ENCODE results near the gene C3orf85.
A peak's percentile ranks its signal among the peaks of the same experiment; 100 is the strongest.
"Not testable (repeated sequence)": the region's sequence is repeated elsewhere in the genome, so short reads cannot be mapped to it uniquely, and the experiment has no call there.

C3orf85 gene

GRCh38 chr3:109136523-109136922 is at the start of gene C3orf85:
TSS of gene C3orf85 (plus strand) at chr3:109136719. CDS start at chr3:109136848, 129 bp downstream.
- DNase-seq, result no peak

- no peak for DNase-seq
These were observed 47.3 kb upstream of the C3orf85 start for GRCh38 chr3:109089265-109089664.

GRCh38 chr3:109091846-109092245 is 44.7 kb upstream of the C3orf85 start:
- no peak for DNase-seq

GRCh38 chr3:109093561-109093960 is 43.0 kb upstream of the C3orf85 start:
- DNase-seq, result no peak

- no peak for DNase-seq
These were observed 41.4 kb upstream of the C3orf85 start for GRCh38 chr3:109095166-109095565.

GRCh38 chr3:109098079-109098644 is 38.4 kb upstream of the C3orf85 start:
- DNase-seq, result peak; percentile 21

GRCh38 chr3:109109574-109109973 is 26.9 kb upstream of the C3orf85 start:
- no peak for DNase-seq

- DNase-seq, result no peak
These were observed 23.4 kb upstream of the C3orf85 start for GRCh38 chr3:109112946-109113760.

- no peak for DNase-seq
These were observed 21.8 kb upstream of the C3orf85 start for GRCh38 chr3:109114746-109115145.

- DNase-seq, result no peak
These were observed 21.1 kb upstream of the C3orf85 start for GRCh38 chr3:109115451-109115850.

- DNase-seq, result no peak
These were observed 20.5 kb upstream of the C3orf85 start for GRCh38 chr3:109116031-109116430.

- no peak for DNase-seq
These were observed 18.6 kb upstream of the C3orf85 start, which contains the start of gene MORC1 for GRCh38 chr3:109117939-109118338. TSS of gene MORC1 (minus strand) at chr3:109118134. CDS start at chr3:109118059, 75 bp downstream.

- DNase-seq, result no peak
These were observed 17.9 kb upstream of the C3orf85 start for GRCh38 chr3:109118584-109118983.

GRCh38 chr3:109122690-109123089 is 13.8 kb upstream of the C3orf85 start:
- no peak for DNase-seq

GRCh38 chr3:109125902-109126301 is 10.6 kb upstream of the C3orf85 start:
- DNase-seq, result no peak

GRCh38 chr3:109127553-109127952 is 9.0 kb upstream of the C3orf85 start:
- no peak for DNase-seq

GRCh38 chr3:109131276-109131675 is 5.2 kb upstream of the C3orf85 start:
- DNase-seq, result no peak

GRCh38 chr3:109132801-109133473 is 3.6 kb upstream of the C3orf85 start:
- DNase-seq, result no peak

- DNase-seq, result not testable (repeated sequence)
These were observed 3.1 kb upstream of the C3orf85 start for GRCh38 chr3:109133474-109133816.

GRCh38 chr3:109137761-109138160 is 1.2 kb downstream of the C3orf85 start:
- no peak for DNase-seq

GRCh38 chr3:109140318-109140717 is 3.8 kb downstream of the C3orf85 start:
- DNase-seq, result no peak

GRCh38 chr3:109143646-109144045 is 7.1 kb downstream of the C3orf85 start:
- DNase-seq, result no peak

GRCh38 chr3:109149078-109149477 is 12.6 kb downstream of the C3orf85 start:
- DNase-seq, result no peak

- DNase-seq, result no peak
These were observed 15.8 kb downstream of the C3orf85 start for GRCh38 chr3:109152320-109152719.

Data from NCI-H1436 (cell line).